Neural cell (in vitro differentiated cells): ENCODE data around the gene HIVEP2. TPM values are rescaled to one million over a fixed set of nuclear protein-coding genes. Genes with fewer than 3 reads are reported as not detected.

ENCODE experiments used
- H2AFZ ChIP-seq: fragments of 200-600, 300-800 bp; sonication (generic), shearing (Covaris generic); 2 replicates; pipeline ENCODE4 v1.6.0; 2014; ENCODE audit warnings: low read depth, mild to moderate bottlenecking, antibody characterized with exemption, low read length, moderate library complexity
- H3F3A ChIP-seq: fragments of 200-600 bp; shearing (Covaris generic); 2 replicates; pipeline ENCODE4 v1.6.1; 2016; ENCODE audit warnings: mild to moderate bottlenecking, moderate library complexity, mixed read lengths, antibody characterized with exemption, low read length; ENCODE audit not compliant: insufficient read depth, poor library complexity, severe bottlenecking
- H3K27ac ChIP-seq: fragments of 200-600, 300-800 bp; sonication (generic), shearing (Covaris generic); 2 replicates; pipeline ENCODE4 v1.5.1; 2014; ENCODE audit warnings: mild to moderate bottlenecking, low read length, moderate library complexity
- H3K27me3 ChIP-seq: fragments of 300-800, 200-600 bp; sonication (generic), shearing (Covaris generic); 2 replicates; pipeline ENCODE4 v1.6.0; 2014; ENCODE audit warnings: mild to moderate bottlenecking, low read depth, low read length, moderate library complexity; ENCODE audit not compliant: insufficient read depth
- H3K36me3 ChIP-seq: fragments of 300-800, 200-600 bp; sonication (generic), shearing (Covaris generic); 2 replicates; pipeline ENCODE4 v1.5.1; 2014; ENCODE audit warnings: mild to moderate bottlenecking, antibody characterized with exemption, low read length, moderate library complexity; ENCODE audit not compliant: insufficient read depth
- H3K4me2 ChIP-seq: fragments of 300-800, 200-600 bp; sonication (generic), shearing (Covaris generic); 2 replicates; pipeline ENCODE4 v1.6.0; 2014; ENCODE audit warnings: mild to moderate bottlenecking, low read length
- H3K4me3 ChIP-seq: fragments of 300-800, 200-600 bp; sonication (generic), shearing (Covaris generic); 2 replicates; pipeline ENCODE4 v1.5.1; 2014; ENCODE audit warnings: mild to moderate bottlenecking, low read length, moderate library complexity
- H3K79me2 ChIP-seq: fragments of 200-600 bp; shearing (Covaris generic); replicated peaks from 2 replicates; pipeline ENCODE4 v1.6.0; 2014; ENCODE audit warnings: mild to moderate bottlenecking, low read length, moderate library complexity; ENCODE audit not compliant: insufficient read depth
- H3K9ac ChIP-seq: fragments of 300-800, 200-600 bp; sonication (generic), shearing (Covaris generic); 2 replicates; pipeline ENCODE4 v1.6.1; 2016; ENCODE audit warnings: mild to moderate bottlenecking, low read length, mixed read lengths
- H3K9me2 ChIP-seq: fragments of 200-600 bp; shearing (Covaris generic); 2 replicates; pipeline ENCODE4 v1.6.1; 2016; ENCODE audit warnings: mild to moderate bottlenecking, low read length, mixed read lengths; ENCODE audit not compliant: insufficient read depth
- H3K9me3 ChIP-seq: fragments of 200-600, 300-800 bp; sonication (generic), shearing (Covaris generic); 2 replicates; pipeline ENCODE4 v1.6.1; 2016; ENCODE audit warnings: mild to moderate bottlenecking, mixed run types, low read length, moderate library complexity, mixed read lengths
- H4K20me1 ChIP-seq: fragments of 200-600 bp; shearing (Covaris generic); 2 replicates; pipeline ENCODE4 v1.6.1; 2016; ENCODE audit warnings: mild to moderate bottlenecking, mixed run types; ENCODE audit not compliant: insufficient read depth
- CTCF ChIP-seq: fragments of 450-650 bp; IDR thresholded peaks from 2 replicates; pipeline ENCODE4 v1.5.1; 2014; ENCODE audit warnings: antibody characterized with exemption, mild to moderate bottlenecking, moderate library complexity; ENCODE audit not compliant: poor library complexity, severe bottlenecking
- EP300 ChIP-seq: fragments of 450-650 bp; conservative IDR thresholded peaks from 2 replicates; pipeline ENCODE4 v1.6.1; 2014; ENCODE audit warnings: antibody characterized with exemption, mild to moderate bottlenecking, moderate library complexity; ENCODE audit not compliant: poor library complexity, severe bottlenecking
- EZH2 ChIP-seq: fragments of 200-600, 300-800 bp; shearing (Covaris generic), sonication (generic); IDR thresholded peaks from 2 replicates; pipeline ENCODE4 v1.6.1; 2014; ENCODE audit warnings: antibody characterized with exemption, low read length, borderline replicate concordance, mild to moderate bottlenecking; ENCODE audit not compliant: insufficient read depth, poor library complexity, severe bottlenecking
- MXI1 ChIP-seq: fragments of 450-650 bp; conservative IDR thresholded peaks from 2 replicates; pipeline ENCODE4 v1.6.1; 2014; ENCODE audit warnings: antibody characterized with exemption, mild to moderate bottlenecking; ENCODE audit not compliant: poor library complexity, severe bottlenecking
- POLR2AphosphoS5 ChIP-seq: IDR thresholded peaks from 2 replicates; pipeline ENCODE4 v1.6.1; 2012
- RAD21 ChIP-seq: fragments of 450-650 bp; conservative IDR thresholded peaks from 2 replicates; pipeline ENCODE4 v1.6.1; 2014; ENCODE audit warnings: antibody characterized with exemption, mild to moderate bottlenecking, moderate library complexity
- REST ChIP-seq: IDR thresholded peaks from 2 replicates; pipeline ENCODE4 v1.6.1; 2012; ENCODE audit warnings: borderline replicate concordance
- SMC3 ChIP-seq: fragments of 450-650 bp; conservative IDR thresholded peaks from 2 replicates; pipeline ENCODE4 v1.6.1; 2014; ENCODE audit warnings: antibody characterized with exemption, mild to moderate bottlenecking, moderate library complexity; ENCODE audit not compliant: poor library complexity
- TAF1 ChIP-seq: IDR thresholded peaks from 2 replicates; pipeline ENCODE4 v1.6.1; 2012; ENCODE audit warnings: low read depth
- polyA plus RNA-seq: library from polyadenylated mRNA; depleted of rRNA; stranded (reverse); fragments of >200 nt; gene quantifications from 2 replicates; pipeline ENCODE4 v1.2.3, GENCODE V29; 2014

HIVEP2 gene
- polyA plus RNA-seq, 1 donor from 2014 or later: 6.0 TPM

DNA sequence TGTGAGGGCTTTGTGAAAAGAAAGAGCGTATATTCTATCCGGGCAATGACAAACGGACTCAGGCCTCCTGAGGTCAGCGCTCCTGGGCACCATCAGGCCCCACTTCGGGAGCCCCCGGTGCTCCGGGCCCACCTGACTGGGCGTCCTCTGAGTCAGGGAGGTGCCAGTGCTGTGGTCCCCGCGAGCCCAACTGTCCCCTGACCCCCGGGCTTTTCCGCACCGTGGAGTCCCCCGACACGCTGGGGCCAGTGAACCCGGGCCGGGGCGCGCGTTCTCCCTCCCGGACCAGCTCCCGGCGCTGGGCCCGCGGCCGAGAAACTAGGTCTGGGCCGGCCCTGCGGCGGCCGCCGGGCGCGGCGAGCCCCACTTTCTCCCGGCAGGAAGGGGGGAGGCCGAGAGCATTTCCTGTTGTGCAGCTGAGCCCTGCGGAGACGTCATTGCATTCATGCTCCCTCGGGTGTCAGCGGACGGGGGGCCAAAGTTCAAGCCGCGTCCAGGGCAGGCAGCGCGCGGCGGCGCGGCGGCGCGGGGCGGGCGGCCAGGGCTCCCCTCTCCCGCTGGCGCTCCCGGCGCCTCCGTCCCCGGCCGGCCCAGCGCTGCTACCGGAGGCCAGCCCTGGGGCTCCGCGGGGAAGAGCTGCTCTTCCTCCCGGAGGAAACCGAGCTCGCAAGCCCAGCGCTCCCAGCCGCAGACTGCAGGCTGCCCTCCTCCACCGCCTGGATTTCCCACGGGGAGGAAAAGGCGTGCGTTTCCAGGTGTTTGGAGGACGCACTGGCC is 18.3 kb downstream of the HIVEP2 start (continued):
- peak; percentile 33 for TF ChIP-seq REST
- peak; percentile 30 for TF ChIP-seq POLR2AphosphoS5

DNA sequence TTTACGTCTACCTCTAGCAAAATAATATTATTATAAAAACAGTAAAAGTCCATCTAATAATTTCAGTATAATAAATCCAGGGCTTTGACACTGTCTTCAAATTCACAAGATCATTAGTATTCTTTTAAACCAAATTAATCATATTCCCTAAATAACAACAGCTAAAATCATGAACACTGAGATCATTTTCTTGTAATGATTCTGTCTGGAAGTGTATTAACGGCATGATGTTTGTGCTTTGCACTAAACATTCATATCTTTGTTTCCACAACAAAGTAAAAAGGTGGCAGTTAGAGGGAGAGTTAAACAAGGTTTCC is 18.8 kb downstream of the HIVEP2 start:
- Histone ChIP-seq H3K36me3 (no peaks in the 10 kb centered on the region), H3F3A (no peaks in the 10 kb centered on the region), H3K4me3 (peak overlapping the region; percentile 70), H4K20me1 (no peaks in the 10 kb centered on the region), H3K9ac (peak overlapping the region; percentile 63), H3K9me3 (no peaks in the 10 kb centered on the region), H3K79me2 (peaks cover 13% of the 10 kb centered on the region), H2AFZ (no peak overlapping the region), H3K27me3 (peaks cover 29% of the 10 kb centered on the region), H3K4me2 (peak overlapping the region; percentile 43), H3K9me2 (no peaks in the 10 kb centered on the region), H3K27ac (no peak overlapping the region)
- no peak for TF ChIP-seq MXI1
- no peak for TF ChIP-seq REST
- no peak for TF ChIP-seq SMC3
- no peak for TF ChIP-seq POLR2AphosphoS5
- no peak for TF ChIP-seq EP300
- TF ChIP-seq CTCF: no peak
- TF ChIP-seq EZH2: no peak
- TF ChIP-seq TAF1: no peak
- TF ChIP-seq RAD21: no peak
